IMR-90 (cell line): ENCODE results near the gene DHX40. TPM values are rescaled to one million over a fixed set of nuclear protein-coding genes. Genes with fewer than 3 reads are reported as not detected.

Experiments
- ATAC-seq: fragments of 200-7000 bp; cut with Tn5 transposase; 2 replicates; pipeline ENCODE4 v1.9.1; 2020; ENCODE audit warnings: low read depth, mild to moderate bottlenecking, moderate library complexity
- BruUV-seq: library from RNA; stranded (reverse); fragments of 400-500 nt; replicated peaks from 2 replicates; lab custom pipeline; 2021; lab: Mats Ljungman, UMichigan
- CTCF ChIA-PET: fragments of 300-600 bp; formaldehyde crosslinking; extraction: SDS; loops from one replicate; lab custom pipeline; 2021; ENCODE audit warnings: antibody characterized with exemption; lab: Yijun Ruan, JAX
- POLR2A ChIA-PET: fragments of 300-600 bp; sonication (Branson Sonifier 250); formaldehyde crosslinking; loops from one replicate; lab custom pipeline; 2022; ENCODE audit warnings: antibody characterized with exemption; ENCODE audit not compliant: unreplicated experiment; lab: Charles Lee
- DNase-seq: peaks from one replicate; pipeline ENCODE4 v3.0.0; 2013
- H2AFZ ChIP-seq: replicated peaks from 2 replicates; pipeline ENCODE3; 2013; ENCODE audit warnings: low read length, mild to moderate bottlenecking; ENCODE audit not compliant: poor library complexity
- H2AK5ac ChIP-seq: 2 replicates; pipeline ENCODE4 v1.6.1; 2013; ENCODE audit warnings: low read depth, low read length, inconsistent platforms
- H2AK9ac ChIP-seq: replicated peaks from 2 replicates; pipeline ENCODE3; 2013; ENCODE audit warnings: mild to moderate bottlenecking, low read depth, low read length, moderate library complexity; ENCODE audit not compliant: poor library complexity
- H2BK120ac ChIP-seq: 2 replicates; pipeline ENCODE4 v1.6.1; 2013; ENCODE audit warnings: low read depth, low read length, inconsistent platforms
- H2BK15ac ChIP-seq: 3 replicates; pipeline ENCODE4 v1.6.1; 2013; ENCODE audit warnings: low read depth, low read length, inconsistent platforms
- H2BK20ac ChIP-seq: 2 replicates; pipeline ENCODE4 v1.6.1; 2013; ENCODE audit warnings: low read depth, mild to moderate bottlenecking, inconsistent platforms, low read length, moderate library complexity
- H2BK5ac ChIP-seq: 2 replicates; pipeline ENCODE4 v1.6.1; 2013; ENCODE audit warnings: mild to moderate bottlenecking, low read depth, low read length, inconsistent platforms; ENCODE audit not compliant: poor library complexity, severe bottlenecking
- H3K14ac ChIP-seq: replicated peaks from 2 replicates; pipeline ENCODE4 v1.6.1; 2013; ENCODE audit warnings: low read depth, low read length, inconsistent platforms
- H3K18ac ChIP-seq: 2 replicates; pipeline ENCODE4 v1.6.1; 2013; ENCODE audit warnings: low read depth, low read length, control low read depth
- H3K23ac ChIP-seq: 2 replicates; pipeline ENCODE4 v1.6.1; 2013; ENCODE audit warnings: low read depth, low read length, inconsistent platforms
- H3K27ac ChIP-seq: 2 replicates; pipeline ENCODE4 v1.5.1; 2013; ENCODE audit warnings: mild to moderate bottlenecking, control low read depth, low read length; ENCODE audit not compliant: insufficient read depth
- H3K27me3 ChIP-seq: 2 replicates; pipeline ENCODE4 v1.6.1; 2013; ENCODE audit warnings: low read length; ENCODE audit not compliant: control insufficient read depth, insufficient read depth
- H3K36me3 ChIP-seq: 2 replicates; pipeline ENCODE4 v1.6.1; 2013; ENCODE audit warnings: low read length, mixed read lengths; ENCODE audit not compliant: control insufficient read depth, insufficient read depth
- H3K4ac ChIP-seq: 2 replicates; pipeline ENCODE4 v1.6.1; 2013; ENCODE audit warnings: low read depth, low read length, inconsistent platforms
- H3K4me1 ChIP-seq: 2 replicates; pipeline ENCODE4 v1.6.1; 2013; ENCODE audit warnings: low read length, mixed read lengths; ENCODE audit not compliant: control insufficient read depth, insufficient read depth
- H3K4me2 ChIP-seq: 2 replicates; pipeline ENCODE4 v1.6.1; 2013; ENCODE audit warnings: low read depth, mild to moderate bottlenecking, control low read depth, low read length, moderate library complexity
- H3K4me3 ChIP-seq: 2 replicates; pipeline ENCODE4 v1.5.1; 2013; ENCODE audit warnings: low read depth, mild to moderate bottlenecking, control low read depth, low read length, moderate library complexity; ENCODE audit not compliant: insufficient read depth
- H3K56ac ChIP-seq: 2 replicates; pipeline ENCODE4 v1.6.1; 2013; ENCODE audit warnings: low read length, inconsistent platforms; ENCODE audit not compliant: insufficient read depth; ENCODE audit errors: extremely low read depth
- H3K79me1 ChIP-seq, 2 experiments: 2 replicates each; pipeline ENCODE4 v1.6.1; 2013; ENCODE audit warnings: low read length in 2 of 2, inconsistent platforms in 1 of 2, low read depth in 1 of 2
- H3K9ac ChIP-seq: 2 replicates; pipeline ENCODE4 v1.6.1; 2013; ENCODE audit warnings: low read depth, low read length, control low read depth
- H3K9me1 ChIP-seq: 2 replicates; pipeline ENCODE4 v1.6.1; 2013; ENCODE audit warnings: low read length, inconsistent platforms; ENCODE audit not compliant: insufficient read depth
- H3K9me3 ChIP-seq: 2 replicates; pipeline ENCODE4 v1.6.1; 2013; ENCODE audit warnings: low read length; ENCODE audit not compliant: control insufficient read depth, insufficient read depth
- H4K20me1 ChIP-seq: 2 replicates; pipeline ENCODE4 v1.6.1; 2013; ENCODE audit warnings: low read length, inconsistent platforms; ENCODE audit not compliant: insufficient read depth
- H4K5ac ChIP-seq: 2 replicates; pipeline ENCODE4 v1.6.1; 2013; ENCODE audit warnings: mild to moderate bottlenecking, low read depth, low read length, control low read depth
- H4K8ac ChIP-seq, 2 experiments: 2 replicates each; pipeline ENCODE4 v1.6.1; 2013; ENCODE audit warnings: low read depth in 2 of 2, low read length in 2 of 2, control low read depth in 1 of 2, inconsistent platforms in 1 of 2
- H4K91ac ChIP-seq: 2 replicates; pipeline ENCODE4 v1.6.1; 2013; ENCODE audit warnings: low read depth, low read length, inconsistent platforms; ENCODE audit not compliant: insufficient read depth
- BHLHE40 ChIP-seq: fragments of 150-350 bp; IDR thresholded peaks from 2 replicates; pipeline ENCODE4 v1.6.1; 2016; ENCODE audit warnings: mild to moderate bottlenecking, low read depth, low read length
- CEBPB ChIP-seq: IDR thresholded peaks from 2 replicates; pipeline ENCODE4 v1.6.1; 2012; ENCODE audit warnings: low read depth, low read length, improper control_type of control experiment
- CHD1 ChIP-seq: IDR thresholded peaks from 2 replicates; pipeline ENCODE4 v1.6.1; 2012; ENCODE audit warnings: low read depth, low read length, improper control_type of control experiment
- FOS ChIP-seq: fragments of 150-350 bp; IDR thresholded peaks from 2 replicates; pipeline ENCODE4 v1.6.1; 2016; ENCODE audit warnings: low read depth, low read length
- MAFK ChIP-seq: IDR thresholded peaks from 2 replicates; pipeline ENCODE4 v1.6.1; 2012; ENCODE audit warnings: low read depth, low read length, improper control_type of control experiment
- MAZ ChIP-seq: IDR thresholded peaks from 2 replicates; pipeline ENCODE4 v1.6.1; 2012; ENCODE audit warnings: low read depth, mild to moderate bottlenecking, low read length, improper control_type of control experiment, moderate library complexity, borderline replicate concordance
- MXI1 ChIP-seq: IDR thresholded peaks from 2 replicates; pipeline ENCODE4 v1.6.1; 2012; ENCODE audit warnings: low read depth, mild to moderate bottlenecking, low read length, moderate library complexity, borderline replicate concordance
- NFE2L2 ChIP-seq: fragments of 150-350 bp; IDR thresholded peaks from 2 replicates; pipeline ENCODE4 v1.6.1; 2016; ENCODE audit warnings: low read depth, mild to moderate bottlenecking, low read length
- POLR2A ChIP-seq: IDR thresholded peaks from 2 replicates; pipeline ENCODE4 v1.6.1; 2012; ENCODE audit warnings: mild to moderate bottlenecking, low read depth, low read length
- RAD21 ChIP-seq: IDR thresholded peaks from 2 replicates; pipeline ENCODE4 v1.6.1; 2012; ENCODE audit warnings: low read length, improper control_type of control experiment
- RCOR1 ChIP-seq: IDR thresholded peaks from 2 replicates; pipeline ENCODE4 v1.6.1; 2012; ENCODE audit warnings: mild to moderate bottlenecking, low read length, improper control_type of control experiment; ENCODE audit not compliant: insufficient replicate concordance
- RFX5 ChIP-seq: IDR thresholded peaks from 2 replicates; pipeline ENCODE4 v1.8.0; 2012; ENCODE audit warnings: low read depth, mild to moderate bottlenecking, low read length, moderate library complexity
- SMC3 ChIP-seq: fragments of 150-350 bp; IDR thresholded peaks from 2 replicates; pipeline ENCODE4 v1.6.1; 2016; ENCODE audit warnings: low read depth, mild to moderate bottlenecking, antibody characterized with exemption, low read length, moderate library complexity
- WGBS, 2 experiments: methylation state at CpG; one replicate each; pipeline versions ENCODE4 v1.1.5 to v1.1.7; 2013; ENCODE audit warnings: missing lambda C conversion rate in 2 of 2; ENCODE audit not compliant: insufficient read length in 1 of 2; ENCODE audit errors: extremely low coverage in 2 of 2; 5-methylcytosine and 5-hydroxymethylcytosine counted together
- dilution Hi-C: fragments of 300-500 bp; cut with HindIII; formaldehyde crosslinking; loops from one replicate; pipeline ENCODE4 v1.14.3; 2018; ENCODE audit warnings: low sequenced_read_pairs; ENCODE audit not compliant: unreplicated experiment
- in situ Hi-C: fragments of 300-500 bp; cut with MboI; formaldehyde crosslinking; loops from 3 replicates; pipeline ENCODE4 v1.14.3; 2019; ENCODE audit warnings: low sequenced_read_pairs, inconsistent platforms, mixed read lengths
- intact Hi-C: fragments of 100-400 bp; cut with micrococcal nuclease; formaldehyde crosslinking; loops from 2 replicates; pipeline ENCODE4 v1.10.0; 2022
- polyA plus RNA-seq, 3 experiments: library from polyadenylated mRNA; depleted of rRNA; stranded (reverse); fragments of >200 nt; gene quantifications; 2 replicates each; pipeline ENCODE4 v1.2.3, GENCODE V29; 2012; ENCODE audit warnings: low replicate concordance in 1 of 3
- total RNA-seq: library from RNA; depleted of rRNA; stranded (reverse); fragments of >200 nt; gene quantifications from 2 replicates; pipeline ENCODE4 v1.2.3, GENCODE V29; 2012
- TF ChIP-seq, protein P1 (sequence below): conservative IDR thresholded peaks from 2 replicates; pipeline ENCODE4 v1.5.1; 2012; ENCODE audit warnings: mild to moderate bottlenecking, low read depth, low read length, improper control_type of control experiment
- TF ChIP-seq, protein P2 (sequence below): fragments of 150-350 bp; IDR thresholded peaks from 2 replicates; pipeline ENCODE4 v1.6.1; 2016; ENCODE audit warnings: low read depth, mild to moderate bottlenecking, low read length, moderate library complexity, borderline replicate concordance
- TF ChIP-seq, protein P3 (sequence below): fragments of 150-350 bp; IDR thresholded peaks from 2 replicates; pipeline ENCODE4 v1.6.1; 2017; ENCODE audit warnings: mild to moderate bottlenecking, antibody characterized with exemption, low read length, low read depth

DHX40 gene
- total and polyA plus RNA-seq, 2 of the 4 experiments (the other 2 are of a cell fraction) = 17.4 to 44.4 TPM

DNA sequence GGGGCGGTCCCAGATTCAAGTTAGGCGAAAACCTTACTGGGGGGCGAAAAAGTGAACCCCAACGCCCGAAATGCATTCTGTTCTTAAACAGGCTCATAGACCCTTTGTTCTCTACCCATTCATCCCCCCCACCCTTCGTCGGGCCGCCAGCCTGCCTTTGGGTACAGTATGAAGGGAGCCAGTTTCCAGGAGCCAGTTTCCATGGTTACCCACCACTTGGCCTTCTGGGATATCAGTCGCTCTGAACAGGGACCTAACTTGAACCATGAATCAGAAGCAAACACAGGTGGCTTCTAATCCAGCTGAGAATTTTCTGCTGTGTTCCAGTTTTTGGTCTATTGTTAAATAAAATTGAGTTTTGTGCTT lies 532 bp downstream of the DHX40 start:
- H3K9ac ChIP-seq = peak overlapping the region; percentile 65
- DNase-seq = peak; percentile 86
- no peaks in the 10 kb centered on the region for H4K20me1 ChIP-seq
- no peak overlapping the region for H2AK5ac ChIP-seq
- no peak overlapping the region; the same call in 1 of the 2 replicates for H3K23ac ChIP-seq
- peak; percentile 86 for ATAC-seq
- no peak overlapping the region for H2BK15ac ChIP-seq
- H3K56ac ChIP-seq = no peak overlapping the region
- no peak overlapping the region for H3K4ac ChIP-seq
- H4K91ac ChIP-seq = no peak overlapping the region; the same call in 1 of the 2 replicates
- peak overlapping the region; percentile 62; the same call in 1 of the 2 replicates for H3K27ac ChIP-seq
- peak overlapping the region; percentile 73 for H3K4me2 ChIP-seq
- peak overlapping the region; percentile 25 to 81 for H4K8ac ChIP-seq
- peak overlapping the region; percentile 91 for H3K4me3 ChIP-seq
- peak overlapping the region; percentile 84 for H2AK9ac ChIP-seq
- H3K14ac ChIP-seq = no peak overlapping the region
- 0% methylated on average over 1 of the region's 9 CpGs; no CpG with 5 or more reads in 1 of the 2 experiments for WGBS, 2 experiments
- in situ Hi-C loops (no loop called here), intact Hi-C loops (no loop called here), dilution Hi-C loops (no loop called here)
- H3K18ac ChIP-seq = no peak overlapping the region
- peak overlapping the region; percentile 100 for H2AFZ ChIP-seq
- CTCF ChIA-PET = no interaction called here
- TF ChIP-seq CEBPB (no peak), RAD21 (no peak), MAFK (no peak), FOS (no peak), RFX5 (no peak), MAZ (no peak), RCOR1 (no peak), POLR2A (no peak), SMC3 (no peak), BHLHE40 (no peak), MXI1 (no peak), NFE2L2 (no peak), CHD1 (no peak)
- TF ChIP-seq, protein P1, sequence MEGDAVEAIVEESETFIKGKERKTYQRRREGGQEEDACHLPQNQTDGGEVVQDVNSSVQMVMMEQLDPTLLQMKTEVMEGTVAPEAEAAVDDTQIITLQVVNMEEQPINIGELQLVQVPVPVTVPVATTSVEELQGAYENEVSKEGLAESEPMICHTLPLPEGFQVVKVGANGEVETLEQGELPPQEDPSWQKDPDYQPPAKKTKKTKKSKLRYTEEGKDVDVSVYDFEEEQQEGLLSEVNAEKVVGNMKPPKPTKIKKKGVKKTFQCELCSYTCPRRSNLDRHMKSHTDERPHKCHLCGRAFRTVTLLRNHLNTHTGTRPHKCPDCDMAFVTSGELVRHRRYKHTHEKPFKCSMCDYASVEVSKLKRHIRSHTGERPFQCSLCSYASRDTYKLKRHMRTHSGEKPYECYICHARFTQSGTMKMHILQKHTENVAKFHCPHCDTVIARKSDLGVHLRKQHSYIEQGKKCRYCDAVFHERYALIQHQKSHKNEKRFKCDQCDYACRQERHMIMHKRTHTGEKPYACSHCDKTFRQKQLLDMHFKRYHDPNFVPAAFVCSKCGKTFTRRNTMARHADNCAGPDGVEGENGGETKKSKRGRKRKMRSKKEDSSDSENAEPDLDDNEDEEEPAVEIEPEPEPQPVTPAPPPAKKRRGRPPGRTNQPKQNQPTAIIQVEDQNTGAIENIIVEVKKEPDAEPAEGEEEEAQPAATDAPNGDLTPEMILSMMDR = no peak
- TF ChIP-seq, protein P2, sequence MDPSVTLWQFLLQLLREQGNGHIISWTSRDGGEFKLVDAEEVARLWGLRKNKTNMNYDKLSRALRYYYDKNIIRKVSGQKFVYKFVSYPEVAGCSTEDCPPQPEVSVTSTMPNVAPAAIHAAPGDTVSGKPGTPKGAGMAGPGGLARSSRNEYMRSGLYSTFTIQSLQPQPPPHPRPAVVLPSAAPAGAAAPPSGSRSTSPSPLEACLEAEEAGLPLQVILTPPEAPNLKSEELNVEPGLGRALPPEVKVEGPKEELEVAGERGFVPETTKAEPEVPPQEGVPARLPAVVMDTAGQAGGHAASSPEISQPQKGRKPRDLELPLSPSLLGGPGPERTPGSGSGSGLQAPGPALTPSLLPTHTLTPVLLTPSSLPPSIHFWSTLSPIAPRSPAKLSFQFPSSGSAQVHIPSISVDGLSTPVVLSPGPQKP = no peak
- TF ChIP-seq, protein P3, sequence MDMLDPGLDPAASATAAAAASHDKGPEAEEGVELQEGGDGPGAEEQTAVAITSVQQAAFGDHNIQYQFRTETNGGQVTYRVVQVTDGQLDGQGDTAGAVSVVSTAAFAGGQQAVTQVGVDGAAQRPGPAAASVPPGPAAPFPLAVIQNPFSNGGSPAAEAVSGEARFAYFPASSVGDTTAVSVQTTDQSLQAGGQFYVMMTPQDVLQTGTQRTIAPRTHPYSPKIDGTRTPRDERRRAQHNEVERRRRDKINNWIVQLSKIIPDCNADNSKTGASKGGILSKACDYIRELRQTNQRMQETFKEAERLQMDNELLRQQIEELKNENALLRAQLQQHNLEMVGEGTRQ = no peak
- no peaks in the 10 kb centered on the region for H3K9me3 ChIP-seq
- peaks cover 6 to 28% of the 10 kb centered on the region in 2 experiments; a peak in 3 of 4 replicates for H3K79me1 ChIP-seq
- H3K4me1 ChIP-seq = 0 out of 2 replicates have a peak, but pooled peaks cover 2% of the 10 kb centered on the region
- no peak overlapping the region for H4K5ac ChIP-seq
- 0 out of 2 replicates have a peak, but pooled peaks cover 2% of the 10 kb centered on the region for H3K9me1 ChIP-seq
- POLR2A ChIA-PET = no interaction called here
- H2BK20ac ChIP-seq = no peak overlapping the region
- H2BK120ac ChIP-seq = no peak overlapping the region
- H3K27me3 ChIP-seq = no peaks in the 10 kb centered on the region
- peaks cover 2% of the 10 kb centered on the region; the same call in 1 of the 2 replicates for H3K36me3 ChIP-seq
- no TSS peak for BruUV-seq
- peak overlapping the region; percentile 52 for H2BK5ac ChIP-seq
